GM18909 (cell line): Measurements from ENCODE around the gene SELENOW.
"Not testable (repeated sequence)": the region's sequence is repeated elsewhere in the genome, so short reads cannot be mapped to it uniquely, and the experiment has no call there.

Source experiments
- ATAC-seq: cut with Tn5 transposase; IDR thresholded peaks from one replicate; pipeline ENCODE4 v1.9.1; 2021; ENCODE audit warnings: mild to moderate bottlenecking; ENCODE audit not compliant: unreplicated experiment, poor library complexity

The SELENOW gene

DNA sequence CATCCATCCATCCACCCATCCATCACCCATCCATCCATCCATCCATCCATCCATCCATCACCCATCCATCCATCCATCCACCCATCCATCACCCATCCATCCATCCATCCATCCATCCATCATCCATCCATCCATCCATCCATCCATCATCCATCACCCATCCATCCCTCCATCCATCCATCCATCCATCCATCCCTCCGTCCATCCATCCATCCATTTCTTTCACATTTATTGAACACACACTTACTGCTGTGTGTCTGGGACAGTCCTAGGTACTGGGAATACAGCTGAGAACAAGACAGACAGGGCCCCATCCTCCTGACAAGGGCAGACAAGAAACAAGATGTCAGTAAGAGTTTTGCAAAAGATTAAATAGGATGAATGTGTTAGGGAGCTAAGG lies 39.7 kb downstream of the SELENOW start:
- not testable (repeated sequence) for ATAC-seq

DNA sequence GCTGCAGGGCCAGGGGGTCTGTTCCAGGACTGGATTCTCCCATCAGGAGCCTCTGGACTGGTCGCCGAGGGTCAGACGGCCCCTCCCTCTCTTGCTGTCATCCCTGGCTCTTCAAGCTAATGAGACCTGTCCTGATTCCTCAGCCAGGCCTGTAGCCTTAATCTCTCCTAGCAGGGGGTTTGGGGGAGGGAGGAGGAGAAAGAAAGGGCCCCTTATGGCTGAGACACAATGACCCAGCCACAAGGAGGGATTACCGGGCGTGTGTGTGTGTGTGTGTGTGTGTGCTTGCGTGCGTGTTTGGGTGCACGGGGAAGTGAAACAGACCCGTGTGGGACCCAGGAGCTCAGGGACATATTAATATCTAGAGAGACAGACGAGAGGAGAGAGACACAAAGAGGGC lies 41.4 kb downstream of the SELENOW start:
- no peak for ATAC-seq

DNA sequence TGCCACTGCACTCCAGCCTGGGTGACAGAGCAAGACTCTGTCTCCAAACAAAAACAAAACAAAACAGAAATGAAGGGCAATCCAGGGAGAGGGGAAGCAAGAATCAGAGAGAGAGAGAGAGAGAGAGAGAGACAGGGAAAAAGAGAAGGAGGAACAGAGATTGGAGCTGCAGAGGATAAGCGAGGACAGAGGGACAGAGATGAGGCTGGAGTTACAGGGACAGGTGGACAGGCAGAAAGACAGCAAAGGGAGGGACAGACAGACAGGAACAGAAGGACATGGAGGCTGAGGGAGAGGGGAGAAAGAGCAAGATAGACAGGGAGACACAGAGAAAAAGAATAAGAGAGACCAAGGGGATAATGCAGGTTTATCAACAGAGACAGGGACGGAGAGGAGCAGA lies 41.9 kb downstream of the SELENOW start:
- ATAC-seq, result no peak

DNA sequence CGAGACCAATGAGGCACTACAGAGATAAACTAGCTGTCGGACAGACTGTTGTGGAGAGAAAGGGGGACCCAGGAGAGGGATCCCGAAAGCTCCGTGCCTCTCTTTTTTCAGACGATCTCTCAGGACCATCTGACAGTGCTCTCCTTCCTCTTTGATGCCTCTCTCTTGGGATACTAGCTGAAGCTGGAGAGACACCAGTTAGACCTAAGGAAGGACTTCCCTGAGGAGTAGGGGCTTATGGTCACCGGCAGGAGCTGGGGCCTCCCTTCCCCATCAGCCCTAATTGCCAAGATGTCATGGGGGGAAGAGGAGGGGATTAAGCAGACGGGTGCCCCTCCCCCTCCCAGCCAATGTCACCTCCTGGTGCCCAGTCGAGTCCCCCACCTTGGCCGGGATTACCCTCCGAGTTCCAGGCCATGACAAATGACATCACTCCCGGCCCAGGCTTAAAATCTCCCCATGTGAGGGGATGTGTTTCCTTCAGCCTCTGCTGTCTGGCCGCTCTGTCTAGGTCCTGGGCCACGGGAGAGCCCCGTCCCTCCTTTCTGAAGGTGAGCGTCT lies 43.0 kb downstream of the SELENOW start, which contains the start of gene CRX:
Gene CRX, plus strand, starts transcription at position 478 of the 561 bp plus-strand sequence. CDS start 12,507 bp downstream, outside the sequence.
- ATAC-seq, result no peak

DNA sequence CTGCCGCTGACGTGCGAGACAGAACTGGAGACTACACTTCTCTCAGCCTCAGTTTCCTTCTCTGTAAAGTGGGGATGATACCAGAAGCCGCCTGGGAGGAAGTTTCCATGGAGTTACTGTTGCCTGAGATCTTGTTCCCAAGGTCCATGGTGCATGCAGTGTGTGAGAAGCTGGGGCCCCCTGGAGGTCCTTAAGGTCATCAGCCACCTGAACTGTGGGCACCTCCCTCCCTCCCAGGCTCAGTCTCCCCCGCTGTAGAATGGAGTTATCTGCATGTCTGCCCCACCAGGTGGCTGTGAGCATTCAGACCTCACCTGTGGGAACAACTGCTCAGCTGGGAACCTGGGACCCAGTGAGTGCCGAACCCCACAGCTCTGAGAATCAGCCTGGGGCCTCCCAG lies 45.9 kb downstream of the SELENOW start:
- no peak for ATAC-seq

DNA sequence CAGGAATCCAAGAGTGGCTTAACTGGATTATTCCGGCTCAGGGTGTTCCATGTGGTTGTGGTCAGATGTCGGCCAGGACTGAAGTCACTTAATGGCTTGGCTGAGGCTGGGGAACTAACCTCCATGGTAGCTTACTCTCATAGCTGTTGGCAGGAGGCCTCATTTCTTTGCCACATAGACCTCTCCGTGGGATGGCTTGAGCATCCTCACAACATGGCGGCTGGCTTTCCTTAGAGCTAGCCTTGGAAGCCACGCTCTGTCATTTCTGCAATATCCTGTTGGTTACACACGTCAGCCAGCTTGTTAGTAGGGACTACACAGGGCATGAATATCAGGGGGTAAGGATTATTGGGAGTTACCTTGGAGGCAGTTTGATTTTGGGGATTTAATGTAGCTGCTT lies 48.3 kb downstream of the SELENOW start:
- no peak for ATAC-seq

DNA sequence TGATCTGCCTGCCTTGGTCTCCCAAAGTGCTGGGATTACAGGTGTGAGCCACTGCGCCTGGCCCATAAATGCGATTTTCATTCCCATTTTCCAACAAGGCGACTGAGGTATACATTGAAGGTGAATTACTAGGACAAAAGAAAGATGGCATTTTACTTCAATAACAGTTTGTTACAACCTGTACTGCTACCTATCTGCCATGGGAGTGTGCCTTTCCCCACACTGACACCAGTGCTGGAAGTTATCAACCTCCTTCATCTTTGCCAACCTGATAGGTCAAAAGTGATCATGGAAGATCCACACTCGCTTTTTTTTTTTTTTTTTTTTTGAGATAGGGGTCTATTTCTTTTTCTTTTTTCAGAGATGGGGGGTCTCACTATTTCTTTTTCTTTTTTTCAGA lies 54.2 kb downstream of the SELENOW start:
- no peak for ATAC-seq
